ENCODE measurements around the gene ACOXL. TPM values are rescaled to one million over a fixed set of nuclear protein-coding genes. Genes with fewer than 3 reads are reported as not detected.
"Not testable (repeated sequence)": the region's sequence is repeated elsewhere in the genome, so short reads cannot be mapped to it uniquely, and the experiment has no call there.

Gene ACOXL
- total RNA-seq, 1 donor from 2014 or later, result not detected

GRCh38 chr2:110961643-110962042 lies 229.3 kb downstream of the ACOXL start:
- not testable (repeated sequence) for H3K9me3 ChIP-seq (ENCODE audit: control insufficient read depth in 3 of 3, low read length in 3 of 3); H3K27ac ChIP-seq (ENCODE audit: low read depth, low read length); H3K27me3 ChIP-seq (ENCODE audit: control insufficient read depth in 3 of 3, insufficient read depth in 3 of 3, low read length in 3 of 3); H3K36me3 ChIP-seq (ENCODE audit: control insufficient read depth in 3 of 3, insufficient read depth in 3 of 3, low read length in 3 of 3); H3K9ac ChIP-seq (ENCODE audit: low read depth in 1 of 3, low read length in 3 of 3); H3K4me3 ChIP-seq (ENCODE audit: low read length in 3 of 3)
- H3K4me1 ChIP-seq (ENCODE audit: control insufficient read depth in 3 of 3, insufficient read depth in 3 of 3, low read length in 3 of 3), result peaks cover 0 to 11% (median 11%) of the 10 kb centered on the region in 3 donors

GRCh38 chr2:110969696-110970095 lies 237.3 kb downstream of the ACOXL start:
- H3K4me3 ChIP-seq (ENCODE audit: low read length in 3 of 3), result no peak overlapping the region
- H3K27me3 ChIP-seq (ENCODE audit: control insufficient read depth in 3 of 3, insufficient read depth in 3 of 3, low read length in 3 of 3), result no peaks in the 10 kb centered on the region
- H3K9ac ChIP-seq (ENCODE audit: low read depth in 1 of 3, low read length in 3 of 3), result no peak overlapping the region

GRCh38 chr2:110970201-110970600 lies 237.8 kb downstream of the ACOXL start:
- Histone ChIP-seq H3K9me3 (ENCODE audit: control insufficient read depth in 3 of 3, low read length in 3 of 3) (no peaks in the 10 kb centered on the region), H3K4me3 (ENCODE audit: low read length in 3 of 3) (no peak overlapping the region), H3K4me1 (ENCODE audit: control insufficient read depth in 3 of 3, insufficient read depth in 3 of 3, low read length in 3 of 3) (peaks cover 0 to 5% (median 3%) of the 10 kb centered on the region in 3 donors), H3K27ac (ENCODE audit: low read depth, low read length) (no peak overlapping the region), H3K36me3 (ENCODE audit: control insufficient read depth in 3 of 3, insufficient read depth in 3 of 3, low read length in 3 of 3) (no peaks in the 10 kb centered on the region), H3K9ac (ENCODE audit: low read depth in 1 of 3, low read length in 3 of 3) (no peak overlapping the region), H3K27me3 (ENCODE audit: control insufficient read depth in 3 of 3, insufficient read depth in 3 of 3, low read length in 3 of 3) (no peaks in the 10 kb centered on the region)

More at GRCh38 chr2:110969696-110970095, 237.3 kb downstream of the ACOXL start:
- Histone ChIP-seq H3K36me3 (ENCODE audit: control insufficient read depth in 3 of 3, insufficient read depth in 3 of 3, low read length in 3 of 3) (no peaks in the 10 kb centered on the region), H3K27ac (ENCODE audit: low read depth, low read length) (no peak overlapping the region), H3K4me1 (ENCODE audit: control insufficient read depth in 3 of 3, insufficient read depth in 3 of 3, low read length in 3 of 3) (peaks cover 0 to 5% (median 3%) of the 10 kb centered on the region in 3 donors), H3K9me3 (ENCODE audit: control insufficient read depth in 3 of 3, low read length in 3 of 3) (no peaks in the 10 kb centered on the region)

- no peak overlapping the region for H3K9ac ChIP-seq (ENCODE audit: low read depth in 1 of 3, low read length in 3 of 3)
- no peaks in the 10 kb centered on the region for H3K9me3 ChIP-seq (ENCODE audit: control insufficient read depth in 3 of 3, low read length in 3 of 3)
- no peak overlapping the region for H3K27ac ChIP-seq (ENCODE audit: low read depth, low read length)
- no peak overlapping the region for H3K4me3 ChIP-seq (ENCODE audit: low read length in 3 of 3)
- no peaks in the 10 kb centered on the region for H3K27me3 ChIP-seq (ENCODE audit: control insufficient read depth in 3 of 3, insufficient read depth in 3 of 3, low read length in 3 of 3)
- H3K36me3 ChIP-seq (ENCODE audit: control insufficient read depth in 3 of 3, insufficient read depth in 3 of 3, low read length in 3 of 3), result no peaks in the 10 kb centered on the region
- no peaks in the 10 kb centered on the region for H3K4me1 ChIP-seq (ENCODE audit: control insufficient read depth in 3 of 3, insufficient read depth in 3 of 3, low read length in 3 of 3)
These were observed 239.4 kb downstream of the ACOXL start for GRCh38 chr2:110971811-110972210.

- Histone ChIP-seq H3K4me3 (ENCODE audit: low read length in 3 of 3) (no peak overlapping the region), H3K36me3 (ENCODE audit: control insufficient read depth in 3 of 3, insufficient read depth in 3 of 3, low read length in 3 of 3) (no peaks in the 10 kb centered on the region), H3K27ac (ENCODE audit: low read depth, low read length) (no peak overlapping the region), H3K9me3 (ENCODE audit: control insufficient read depth in 3 of 3, low read length in 3 of 3) (no peaks in the 10 kb centered on the region), H3K9ac (ENCODE audit: low read depth in 1 of 3, low read length in 3 of 3) (no peak overlapping the region), H3K27me3 (ENCODE audit: control insufficient read depth in 3 of 3, insufficient read depth in 3 of 3, low read length in 3 of 3) (no peaks in the 10 kb centered on the region), H3K4me1 (ENCODE audit: control insufficient read depth in 3 of 3, insufficient read depth in 3 of 3, low read length in 3 of 3) (no peaks in the 10 kb centered on the region)
These were observed 240.9 kb downstream of the ACOXL start for GRCh38 chr2:110973262-110973661.

GRCh38 chr2:110977403-110977802 lies 245.0 kb downstream of the ACOXL start:
- Histone ChIP-seq H3K4me3 (ENCODE audit: low read length in 3 of 3) (no peak overlapping the region), H3K4me1 (ENCODE audit: control insufficient read depth in 3 of 3, insufficient read depth in 3 of 3, low read length in 3 of 3) (peaks cover 5 to 11% (median 10%) of the 10 kb centered on the region in 3 donors), H3K36me3 (ENCODE audit: control insufficient read depth in 3 of 3, insufficient read depth in 3 of 3, low read length in 3 of 3) (no peaks in the 10 kb centered on the region), H3K9me3 (ENCODE audit: control insufficient read depth in 3 of 3, low read length in 3 of 3) (no peaks in the 10 kb centered on the region), H3K27ac (ENCODE audit: low read depth, low read length) (no peak overlapping the region), H3K27me3 (ENCODE audit: control insufficient read depth in 3 of 3, insufficient read depth in 3 of 3, low read length in 3 of 3) (no peaks in the 10 kb centered on the region), H3K9ac (ENCODE audit: low read depth in 1 of 3, low read length in 3 of 3) (no peak overlapping the region)

GRCh38 chr2:110978148-110978547 lies 245.8 kb downstream of the ACOXL start:
- no peaks in the 10 kb centered on the region for H3K27me3 ChIP-seq (ENCODE audit: control insufficient read depth in 3 of 3, insufficient read depth in 3 of 3, low read length in 3 of 3)
- H3K36me3 ChIP-seq (ENCODE audit: control insufficient read depth in 3 of 3, insufficient read depth in 3 of 3, low read length in 3 of 3), result no peaks in the 10 kb centered on the region
- no peak overlapping the region for H3K9ac ChIP-seq (ENCODE audit: low read depth in 1 of 3, low read length in 3 of 3)
- no peak overlapping the region for H3K4me3 ChIP-seq (ENCODE audit: low read length in 3 of 3)
- H3K9me3 ChIP-seq (ENCODE audit: control insufficient read depth in 3 of 3, low read length in 3 of 3), result no peaks in the 10 kb centered on the region
- no peak overlapping the region for H3K27ac ChIP-seq (ENCODE audit: low read depth, low read length)
- peaks cover 5 to 11% (median 10%) of the 10 kb centered on the region in 3 donors for H3K4me1 ChIP-seq (ENCODE audit: control insufficient read depth in 3 of 3, insufficient read depth in 3 of 3, low read length in 3 of 3)

- H3K4me3 ChIP-seq (ENCODE audit: low read length in 3 of 3), result no peak overlapping the region
- H3K27me3 ChIP-seq (ENCODE audit: control insufficient read depth in 3 of 3, insufficient read depth in 3 of 3, low read length in 3 of 3), result no peaks in the 10 kb centered on the region
- no peaks in the 10 kb centered on the region for H3K9me3 ChIP-seq (ENCODE audit: control insufficient read depth in 3 of 3, low read length in 3 of 3)
- no peaks in the 10 kb centered on the region for H3K36me3 ChIP-seq (ENCODE audit: control insufficient read depth in 3 of 3, insufficient read depth in 3 of 3, low read length in 3 of 3)
- peaks cover 5 to 11% (median 10%) of the 10 kb centered on the region in 3 donors for H3K4me1 ChIP-seq (ENCODE audit: control insufficient read depth in 3 of 3, insufficient read depth in 3 of 3, low read length in 3 of 3)
- peak overlapping the region; percentile 51 for H3K27ac ChIP-seq (ENCODE audit: low read depth, low read length)
- H3K9ac ChIP-seq (ENCODE audit: low read depth in 1 of 3, low read length in 3 of 3), result peak overlapping the region in 1 of 3 donors; percentile 12
These were observed 246.5 kb downstream of the ACOXL start for GRCh38 chr2:110978756-110979470.

GRCh38 chr2:110979471-110980338 lies 247.3 kb downstream of the ACOXL start:
- H3K27me3 ChIP-seq (ENCODE audit: control insufficient read depth in 3 of 3, insufficient read depth in 3 of 3, low read length in 3 of 3), result no peaks in the 10 kb centered on the region
- no peak overlapping the region for H3K27ac ChIP-seq (ENCODE audit: low read depth, low read length)

More at GRCh38 chr2:110979471-110980338, 247.3 kb downstream of the ACOXL start:
- Histone ChIP-seq H3K9ac (ENCODE audit: low read depth in 1 of 3, low read length in 3 of 3) (no peak overlapping the region), H3K9me3 (ENCODE audit: control insufficient read depth in 3 of 3, low read length in 3 of 3) (no peaks in the 10 kb centered on the region), H3K4me1 (ENCODE audit: control insufficient read depth in 3 of 3, insufficient read depth in 3 of 3, low read length in 3 of 3) (peaks cover 5 to 11% (median 10%) of the 10 kb centered on the region in 3 donors), H3K36me3 (ENCODE audit: control insufficient read depth in 3 of 3, insufficient read depth in 3 of 3, low read length in 3 of 3) (no peaks in the 10 kb centered on the region), H3K4me3 (ENCODE audit: low read length in 3 of 3) (no peak overlapping the region)
